HEK293 (cell line): ENCODE measurements around the gene ACMSD.
A peak's percentile ranks its signal among the peaks of the same experiment; 100 is the strongest.

Experiments used
- CTCF ChIA-PET: fragments of 350-600 bp; formaldehyde crosslinking; extraction: SDS; loops from one replicate; lab custom pipeline; 2021; ENCODE audit warnings: antibody characterized with exemption; lab: Yijun Ruan, JAX
- POLR2A ChIA-PET: fragments of 300-600 bp; formaldehyde crosslinking; extraction: SDS; loops from one replicate; lab custom pipeline; 2020; ENCODE audit warnings: antibody characterized with exemption, inconsistent platforms; lab: Yijun Ruan, JAX
- H3K27ac ChIP-seq: fragments of 200-500 bp; sonication (Bioruptor generic); 2 replicates; pipeline ENCODE4 v1.5.1; 2014; ENCODE audit warnings: low read depth, low read length, control low read depth, inconsistent platforms; ENCODE audit errors: extremely low read depth
- H3K36me3 ChIP-seq, 2 experiments: fragments of 200-500 bp in 1 of 2; sonication (Bioruptor generic) in 1 of 2; 1 replicate in 1 of 2; 2 replicates in 1 of 2; pipeline ENCODE4 v1.5.1; 2014 to 2017; ENCODE audit warnings: inconsistent platforms in 2 of 2, low read length in 2 of 2; ENCODE audit not compliant: control insufficient read depth in 2 of 2, insufficient read depth in 1 of 2
- H3K4me1 ChIP-seq: fragments of 200-500 bp; sonication (Bioruptor generic); 2 replicates; pipeline ENCODE4 v1.5.1; 2014; ENCODE audit warnings: mild to moderate bottlenecking, low read length, inconsistent platforms; ENCODE audit not compliant: control insufficient read depth, insufficient read depth
- H3K4me3 ChIP-seq: 2 replicates; pipeline ENCODE4 v1.5.1; 2011; ENCODE audit warnings: low read depth, mild to moderate bottlenecking, control low read depth, low read length, moderate library complexity
- H3K9me3 ChIP-seq: fragments of 200-500 bp; sonication (Bioruptor generic); 2 replicates; pipeline ENCODE4 v1.5.1; 2014; ENCODE audit warnings: low read depth, low read length, inconsistent platforms; ENCODE audit not compliant: control insufficient read depth, insufficient read depth
- KLF10 ChIP-seq: fragments of 450-650 bp; IDR thresholded peaks from 2 replicates; pipeline ENCODE4 v1.5.1; 2018; ENCODE audit warnings: missing biosample characterization, mild to moderate bottlenecking, missing genetic modification characterization
- KLF16 ChIP-seq: fragments of 450-650 bp; formaldehyde crosslinking; IDR thresholded peaks from 2 replicates; pipeline ENCODE4 v1.5.1; 2017; ENCODE audit warnings: missing biosample characterization, missing genetic modification characterization
- OSR2 ChIP-seq: fragments of 450-650 bp; formaldehyde crosslinking; IDR thresholded peaks from 2 replicates; pipeline ENCODE4 v1.5.1; 2016; ENCODE audit warnings: missing biosample characterization, missing genetic modification characterization
- SETDB1 ChIP-seq: IDR thresholded peaks from one replicate; pipeline ENCODE4 v1.6.1; 2017; ENCODE audit warnings: mild to moderate bottlenecking, low read length, moderate library complexity, mixed read lengths; ENCODE audit not compliant: insufficient read length
- ZBTB10 ChIP-seq: fragments of 450-650 bp; formaldehyde crosslinking; IDR thresholded peaks from 2 replicates; pipeline ENCODE4 v1.5.1; 2016; ENCODE audit warnings: missing biosample characterization, missing genetic modification characterization
- ZBTB20 ChIP-seq: fragments of 450-650 bp; formaldehyde crosslinking; IDR thresholded peaks from 2 replicates; pipeline ENCODE4 v1.5.1; 2016; ENCODE audit warnings: missing biosample characterization, missing genetic modification characterization
- ZNF146 ChIP-seq: fragments of 450-650 bp; formaldehyde crosslinking; IDR thresholded peaks from 2 replicates; pipeline ENCODE4 v1.5.1; 2016; ENCODE audit warnings: missing biosample characterization, missing genetic modification characterization
- ZNF174 ChIP-seq: fragments of 450-650 bp; formaldehyde crosslinking; IDR thresholded peaks from 2 replicates; pipeline ENCODE4 v1.5.0; 2017; ENCODE audit warnings: missing biosample characterization, mild to moderate bottlenecking, missing genetic modification characterization
- ZNF223 ChIP-seq: fragments of 450-650 bp; formaldehyde crosslinking; IDR thresholded peaks from 2 replicates; pipeline ENCODE4 v1.5.1; 2016; ENCODE audit warnings: missing biosample characterization, missing genetic modification characterization
- ZNF341 ChIP-seq: fragments of 450-650 bp; formaldehyde crosslinking; IDR thresholded peaks from 2 replicates; pipeline ENCODE4; 2016; ENCODE audit warnings: low read depth, missing biosample characterization, missing genetic modification characterization
- ZNF426 ChIP-seq: fragments of 450-650 bp; formaldehyde crosslinking; IDR thresholded peaks from 2 replicates; pipeline ENCODE4 v1.5.1; 2017; ENCODE audit warnings: missing biosample characterization, missing genetic modification characterization, mild to moderate bottlenecking, inconsistent platforms, moderate library complexity
- ZNF558 ChIP-seq: fragments of 450-650 bp; formaldehyde crosslinking; IDR thresholded peaks from 2 replicates; pipeline ENCODE4 v1.5.1; 2016; ENCODE audit warnings: missing biosample characterization, missing genetic modification characterization
- ZNF664 ChIP-seq: fragments of 450-650 bp; formaldehyde crosslinking; IDR thresholded peaks from 2 replicates; pipeline ENCODE4 v1.5.1; 2016; ENCODE audit warnings: missing biosample characterization, missing genetic modification characterization
- ZNF704 ChIP-seq: fragments of 450-650 bp; formaldehyde crosslinking; IDR thresholded peaks from 2 replicates; pipeline ENCODE4 v1.5.1; 2016; ENCODE audit warnings: missing biosample characterization, missing genetic modification characterization
- TF ChIP-seq, protein P1 (sequence below): fragments of 450-650 bp; formaldehyde crosslinking; IDR thresholded peaks from 2 replicates; pipeline ENCODE4 v1.5.1; 2016; ENCODE audit warnings: missing biosample characterization, missing genetic modification characterization
- TF ChIP-seq, protein P2 (sequence below): IDR thresholded peaks from 2 replicates; pipeline ENCODE4 v1.6.1; 2011; ENCODE audit warnings: mild to moderate bottlenecking, low read depth, low read length, borderline replicate concordance
- TF ChIP-seq, protein P3 (sequence below): fragments of 450-650 bp; formaldehyde crosslinking; IDR thresholded peaks from 2 replicates; pipeline ENCODE4 v1.5.1; 2016; ENCODE audit warnings: missing biosample characterization, missing genetic modification characterization

The ACMSD gene

DNA sequence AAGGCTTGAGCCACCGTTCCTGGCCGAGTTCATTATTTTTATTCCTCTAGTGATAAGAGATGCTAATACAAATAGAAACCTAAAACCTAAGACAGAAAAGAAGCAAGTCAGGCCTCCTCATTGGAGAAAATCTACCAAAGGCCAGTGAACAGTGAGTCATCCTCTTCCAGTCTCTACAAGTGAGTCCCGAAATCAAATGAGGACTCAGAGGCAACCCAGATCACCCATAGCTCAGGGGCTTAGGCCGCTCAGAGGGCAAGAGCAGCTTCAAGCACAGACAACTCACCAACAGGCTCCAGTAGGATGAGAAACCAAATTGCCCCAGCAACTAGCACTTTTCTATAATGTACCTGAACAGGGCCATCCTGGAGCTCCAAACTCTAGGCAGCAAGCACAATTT, 42.7 kb upstream of the ACMSD start:
- Histone ChIP-seq H3K36me3 (no peaks in the 10 kb centered on the region), H3K27ac (no peak overlapping the region), H3K4me1 (no peaks in the 10 kb centered on the region), H3K4me3 (no peak overlapping the region), H3K9me3 (no peaks in the 10 kb centered on the region; the same call in 1 of the 2 replicates)
- CTCF ChIA-PET: interaction anchor here (1.1 to 1.3 kb wide), 2 partner anchors 9 to 36 kb away, joined by 3 to 4 read pairs; no protein-coding TSS in a partner anchor
- TF ChIP-seq ZBTB10 (tag by site-specific recombination) (no peak), ZBTB20 (tag by site-specific recombination) (no peak), ZNF664 (tag by site-specific recombination) (no peak)
- TF ChIP-seq, protein P1, sequence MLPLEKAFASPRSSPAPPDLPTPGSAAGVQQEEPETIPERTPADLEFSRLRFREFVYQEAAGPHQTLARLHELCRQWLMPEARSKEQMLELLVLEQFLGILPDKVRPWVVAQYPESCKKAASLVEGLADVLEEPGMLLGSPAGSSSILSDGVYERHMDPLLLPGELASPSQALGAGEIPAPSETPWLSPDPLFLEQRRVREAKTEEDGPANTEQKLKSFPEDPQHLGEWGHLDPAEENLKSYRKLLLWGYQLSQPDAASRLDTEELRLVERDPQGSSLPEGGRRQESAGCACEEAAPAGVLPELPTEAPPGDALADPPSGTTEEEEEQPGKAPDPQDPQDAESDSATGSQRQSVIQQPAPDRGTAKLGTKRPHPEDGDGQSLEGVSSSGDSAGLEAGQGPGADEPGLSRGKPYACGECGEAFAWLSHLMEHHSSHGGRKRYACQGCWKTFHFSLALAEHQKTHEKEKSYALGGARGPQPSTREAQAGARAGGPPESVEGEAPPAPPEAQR (tag by site-specific recombination): no peak
- TF ChIP-seq, protein P2, sequence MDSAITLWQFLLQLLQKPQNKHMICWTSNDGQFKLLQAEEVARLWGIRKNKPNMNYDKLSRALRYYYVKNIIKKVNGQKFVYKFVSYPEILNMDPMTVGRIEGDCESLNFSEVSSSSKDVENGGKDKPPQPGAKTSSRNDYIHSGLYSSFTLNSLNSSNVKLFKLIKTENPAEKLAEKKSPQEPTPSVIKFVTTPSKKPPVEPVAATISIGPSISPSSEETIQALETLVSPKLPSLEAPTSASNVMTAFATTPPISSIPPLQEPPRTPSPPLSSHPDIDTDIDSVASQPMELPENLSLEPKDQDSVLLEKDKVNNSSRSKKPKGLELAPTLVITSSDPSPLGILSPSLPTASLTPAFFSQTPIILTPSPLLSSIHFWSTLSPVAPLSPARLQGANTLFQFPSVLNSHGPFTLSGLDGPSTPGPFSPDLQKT: no peak
- TF ChIP-seq, protein P3, sequence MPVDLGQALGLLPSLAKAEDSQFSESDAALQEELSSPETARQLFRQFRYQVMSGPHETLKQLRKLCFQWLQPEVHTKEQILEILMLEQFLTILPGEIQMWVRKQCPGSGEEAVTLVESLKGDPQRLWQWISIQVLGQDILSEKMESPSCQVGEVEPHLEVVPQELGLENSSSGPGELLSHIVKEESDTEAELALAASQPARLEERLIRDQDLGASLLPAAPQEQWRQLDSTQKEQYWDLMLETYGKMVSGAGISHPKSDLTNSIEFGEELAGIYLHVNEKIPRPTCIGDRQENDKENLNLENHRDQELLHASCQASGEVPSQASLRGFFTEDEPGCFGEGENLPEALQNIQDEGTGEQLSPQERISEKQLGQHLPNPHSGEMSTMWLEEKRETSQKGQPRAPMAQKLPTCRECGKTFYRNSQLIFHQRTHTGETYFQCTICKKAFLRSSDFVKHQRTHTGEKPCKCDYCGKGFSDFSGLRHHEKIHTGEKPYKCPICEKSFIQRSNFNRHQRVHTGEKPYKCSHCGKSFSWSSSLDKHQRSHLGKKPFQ (tag by site-specific recombination): no peak
- POLR2A ChIA-PET: no interaction called here

DNA sequence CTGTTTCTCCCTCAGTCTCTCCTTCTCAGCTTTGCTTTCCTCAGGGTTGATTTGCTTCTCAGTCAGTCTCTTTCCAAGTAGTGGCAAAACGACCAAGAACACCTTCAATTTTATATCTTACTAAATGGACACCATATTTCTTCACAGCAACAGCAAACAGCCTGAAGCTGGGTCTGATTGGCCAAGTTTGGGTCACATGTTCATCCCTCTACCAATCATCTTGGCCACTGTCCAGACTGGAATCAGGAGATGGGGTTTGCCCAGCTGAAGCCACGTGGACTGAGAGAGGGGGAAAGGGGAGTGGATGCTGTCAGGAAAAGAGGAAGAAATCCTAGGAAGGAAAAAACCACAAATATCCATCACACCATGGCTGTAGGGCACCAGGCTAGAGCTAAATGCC, 42.0 kb upstream of the ACMSD start:
- POLR2A ChIA-PET: interaction anchor here (0.6 kb wide), 1 partner anchor 139 kb away, joined by 3 read pairs; no protein-coding TSS in a partner anchor
- no peak overlapping the region for H3K4me3 ChIP-seq
- no peaks in the 10 kb centered on the region for H3K36me3 ChIP-seq
- no peaks in the 10 kb centered on the region for H3K4me1 ChIP-seq
- no peaks in the 10 kb centered on the region; the same call in 1 of the 2 replicates for H3K9me3 ChIP-seq
- CTCF ChIA-PET: interaction anchor here (0.6 to 1.3 kb wide), 2 partner anchors 10 to 139 kb away, joined by 4 read pairs; no protein-coding TSS in a partner anchor
- no peak overlapping the region for H3K27ac ChIP-seq
- TF ChIP-seq ZNF146 (tag by site-specific recombination) (no peak), KLF16 (tag by site-specific recombination) (no peak), ZNF704 (tag by site-specific recombination) (no peak), ZNF341 (no peak), ZNF558 (no peak), ZNF174 (tag by site-specific recombination) (no peak)

DNA sequence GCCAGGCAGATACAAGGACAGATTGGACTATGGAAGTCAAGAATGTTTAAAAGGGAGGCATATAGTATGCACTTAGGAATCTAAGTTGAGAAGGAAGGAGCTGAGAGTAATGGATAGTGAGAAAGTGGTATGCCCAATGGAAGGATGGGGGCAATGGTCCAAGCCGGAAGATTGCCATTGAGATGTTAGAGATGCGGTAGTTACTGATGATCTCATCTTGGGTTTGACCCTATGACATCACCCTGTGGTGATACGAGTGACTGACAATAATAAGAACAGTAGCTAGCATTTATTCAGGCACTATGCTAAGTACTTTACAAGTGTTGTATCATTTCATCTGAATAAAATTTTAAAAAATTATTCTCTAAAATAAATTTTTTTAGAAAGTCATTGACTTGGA, 38.5 kb upstream of the ACMSD start:
- POLR2A ChIA-PET: no interaction called here
- no peak overlapping the region for H3K27ac ChIP-seq
- CTCF ChIA-PET: interaction anchor here (0.6 to 2.0 kb wide), 4 partner anchors 9 to 22 kb away, joined by 3 to 7 read pairs (median 3); no protein-coding TSS in a partner anchor
- TF ChIP-seq SETDB1 (peak; percentile 65), ZNF426 (tag by site-specific recombination) (no peak), OSR2 (tag by site-specific recombination) (no peak), ZNF223 (no peak), KLF10 (tag by site-specific recombination) (no peak), ZNF704 (tag by site-specific recombination) (no peak)
- H3K4me3 ChIP-seq: no peak overlapping the region
- H3K36me3 ChIP-seq: no peaks in the 10 kb centered on the region
- H3K9me3 ChIP-seq: no peaks in the 10 kb centered on the region; the same call in 1 of the 2 replicates
- H3K4me1 ChIP-seq: no peaks in the 10 kb centered on the region
